Measurements from ENCODE around the gene RNF214.

DNA sequence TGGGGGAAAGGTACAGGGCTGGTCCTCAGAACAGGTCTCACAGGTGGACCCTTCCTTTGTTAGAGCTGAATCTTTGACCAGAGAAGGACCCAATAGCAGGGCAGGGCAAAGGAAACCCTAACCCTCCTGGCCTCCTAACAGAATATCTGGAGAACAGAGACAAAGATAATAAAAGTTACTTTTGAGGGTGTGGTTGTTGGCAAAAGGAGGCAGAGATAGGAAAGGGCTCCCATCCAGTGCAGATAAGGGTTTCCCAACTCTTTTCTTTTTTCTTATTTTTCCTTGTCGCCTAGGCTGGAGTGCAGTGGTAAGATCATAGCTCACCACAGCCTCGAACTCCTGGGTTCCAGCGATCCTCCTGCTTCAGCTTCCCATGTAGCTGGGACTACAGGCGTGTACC, 12.5 kb upstream of the RNF214 start:
- TF ChIP-seq, protein P1, sequence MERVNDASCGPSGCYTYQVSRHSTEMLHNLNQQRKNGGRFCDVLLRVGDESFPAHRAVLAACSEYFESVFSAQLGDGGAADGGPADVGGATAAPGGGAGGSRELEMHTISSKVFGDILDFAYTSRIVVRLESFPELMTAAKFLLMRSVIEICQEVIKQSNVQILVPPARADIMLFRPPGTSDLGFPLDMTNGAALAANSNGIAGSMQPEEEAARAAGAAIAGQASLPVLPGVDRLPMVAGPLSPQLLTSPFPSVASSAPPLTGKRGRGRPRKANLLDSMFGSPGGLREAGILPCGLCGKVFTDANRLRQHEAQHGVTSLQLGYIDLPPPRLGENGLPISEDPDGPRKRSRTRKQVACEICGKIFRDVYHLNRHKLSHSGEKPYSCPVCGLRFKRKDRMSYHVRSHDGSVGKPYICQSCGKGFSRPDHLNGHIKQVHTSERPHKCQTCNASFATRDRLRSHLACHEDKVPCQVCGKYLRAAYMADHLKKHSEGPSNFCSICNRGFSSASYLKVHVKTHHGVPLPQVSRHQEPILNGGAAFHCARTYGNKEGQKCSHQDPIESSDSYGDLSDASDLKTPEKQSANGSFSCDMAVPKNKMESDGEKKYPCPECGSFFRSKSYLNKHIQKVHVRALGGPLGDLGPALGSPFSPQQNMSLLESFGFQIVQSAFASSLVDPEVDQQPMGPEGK (CRISPR knock-in tag; IDR thresholded peaks at IDR 0.05; ENCODE audit: borderline replicate concordance) = no peak
- no peak for TF ChIP-seq ZFP3 (CRISPR knock-in tag; IDR thresholded peaks at IDR 0.05)
- no peak for TF ChIP-seq TCF4 (CRISPR knock-in tag; IDR thresholded peaks at IDR 0.05; ENCODE audit: borderline replicate concordance)
- TF ChIP-seq, protein P2, sequence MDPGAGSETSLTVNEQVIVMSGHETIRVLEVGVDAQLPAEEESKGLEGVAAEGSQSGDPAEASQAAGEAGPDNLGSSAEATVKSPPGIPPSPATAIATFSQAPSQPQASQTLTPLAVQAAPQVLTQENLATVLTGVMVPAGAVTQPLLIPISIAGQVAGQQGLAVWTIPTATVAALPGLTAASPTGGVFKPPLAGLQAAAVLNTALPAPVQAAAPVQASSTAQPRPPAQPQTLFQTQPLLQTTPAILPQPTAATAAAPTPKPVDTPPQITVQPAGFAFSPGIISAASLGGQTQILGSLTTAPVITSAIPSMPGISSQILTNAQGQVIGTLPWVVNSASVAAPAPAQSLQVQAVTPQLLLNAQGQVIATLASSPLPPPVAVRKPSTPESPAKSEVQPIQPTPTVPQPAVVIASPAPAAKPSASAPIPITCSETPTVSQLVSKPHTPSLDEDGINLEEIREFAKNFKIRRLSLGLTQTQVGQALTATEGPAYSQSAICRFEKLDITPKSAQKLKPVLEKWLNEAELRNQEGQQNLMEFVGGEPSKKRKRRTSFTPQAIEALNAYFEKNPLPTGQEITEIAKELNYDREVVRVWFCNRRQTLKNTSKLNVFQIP (CRISPR knock-in tag; IDR thresholded peaks at IDR 0.05; ENCODE audit: borderline replicate concordance, low read depth) = no peak
- TF ChIP-seq ZC3H10 (CRISPR knock-in tag; IDR thresholded peaks at IDR 0.05) = no peak
- no peak for TF ChIP-seq ZNF70 (CRISPR knock-in tag; IDR thresholded peaks at IDR 0.05)
- TF ChIP-seq ZFP30 (CRISPR knock-in tag; IDR thresholded peaks at IDR 0.05) = no peak
- no peak for TF ChIP-seq PPARA (CRISPR knock-in tag; IDR thresholded peaks at IDR 0.05; ENCODE audit: borderline replicate concordance)
- TF ChIP-seq TOX (CRISPR knock-in tag; IDR thresholded peaks at IDR 0.05; ENCODE audit: borderline replicate concordance) = no peak
- TF ChIP-seq, protein P3, sequence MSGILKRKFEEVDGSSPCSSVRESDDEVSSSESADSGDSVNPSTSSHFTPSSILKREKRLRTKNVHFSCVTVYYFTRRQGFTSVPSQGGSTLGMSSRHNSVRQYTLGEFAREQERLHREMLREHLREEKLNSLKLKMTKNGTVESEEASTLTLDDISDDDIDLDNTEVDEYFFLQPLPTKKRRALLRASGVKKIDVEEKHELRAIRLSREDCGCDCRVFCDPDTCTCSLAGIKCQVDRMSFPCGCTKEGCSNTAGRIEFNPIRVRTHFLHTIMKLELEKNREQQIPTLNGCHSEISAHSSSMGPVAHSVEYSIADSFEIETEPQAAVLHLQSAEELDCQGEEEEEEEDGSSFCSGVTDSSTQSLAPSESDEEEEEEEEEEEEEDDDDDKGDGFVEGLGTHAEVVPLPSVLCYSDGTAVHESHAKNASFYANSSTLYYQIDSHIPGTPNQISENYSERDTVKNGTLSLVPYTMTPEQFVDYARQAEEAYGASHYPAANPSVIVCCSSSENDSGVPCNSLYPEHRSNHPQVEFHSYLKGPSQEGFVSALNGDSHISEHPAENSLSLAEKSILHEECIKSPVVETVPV (CRISPR knock-in tag; IDR thresholded peaks at IDR 0.05) = no peak
- TF ChIP-seq ESRRG (CRISPR knock-in tag; IDR thresholded peaks at IDR 0.05) = no peak
- TF ChIP-seq ISL1 (CRISPR knock-in tag; IDR thresholded peaks at IDR 0.05) = no peak
- TF ChIP-seq, protein P4, sequence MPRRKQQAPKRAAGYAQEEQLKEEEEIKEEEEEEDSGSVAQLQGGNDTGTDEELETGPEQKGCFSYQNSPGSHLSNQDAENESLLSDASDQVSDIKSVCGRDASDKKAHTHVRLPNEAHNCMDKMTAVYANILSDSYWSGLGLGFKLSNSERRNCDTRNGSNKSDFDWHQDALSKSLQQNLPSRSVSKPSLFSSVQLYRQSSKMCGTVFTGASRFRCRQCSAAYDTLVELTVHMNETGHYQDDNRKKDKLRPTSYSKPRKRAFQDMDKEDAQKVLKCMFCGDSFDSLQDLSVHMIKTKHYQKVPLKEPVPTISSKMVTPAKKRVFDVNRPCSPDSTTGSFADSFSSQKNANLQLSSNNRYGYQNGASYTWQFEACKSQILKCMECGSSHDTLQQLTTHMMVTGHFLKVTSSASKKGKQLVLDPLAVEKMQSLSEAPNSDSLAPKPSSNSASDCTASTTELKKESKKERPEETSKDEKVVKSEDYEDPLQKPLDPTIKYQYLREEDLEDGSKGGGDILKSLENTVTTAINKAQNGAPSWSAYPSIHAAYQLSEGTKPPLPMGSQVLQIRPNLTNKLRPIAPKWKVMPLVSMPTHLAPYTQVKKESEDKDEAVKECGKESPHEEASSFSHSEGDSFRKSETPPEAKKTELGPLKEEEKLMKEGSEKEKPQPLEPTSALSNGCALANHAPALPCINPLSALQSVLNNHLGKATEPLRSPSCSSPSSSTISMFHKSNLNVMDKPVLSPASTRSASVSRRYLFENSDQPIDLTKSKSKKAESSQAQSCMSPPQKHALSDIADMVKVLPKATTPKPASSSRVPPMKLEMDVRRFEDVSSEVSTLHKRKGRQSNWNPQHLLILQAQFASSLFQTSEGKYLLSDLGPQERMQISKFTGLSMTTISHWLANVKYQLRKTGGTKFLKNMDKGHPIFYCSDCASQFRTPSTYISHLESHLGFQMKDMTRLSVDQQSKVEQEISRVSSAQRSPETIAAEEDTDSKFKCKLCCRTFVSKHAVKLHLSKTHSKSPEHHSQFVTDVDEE (CRISPR knock-in tag; IDR thresholded peaks at IDR 0.05) = no peak
- no peak for TF ChIP-seq CSDC2 (CRISPR knock-in tag; IDR thresholded peaks at IDR 0.05)

Measured in SK-N-SH treated with all-trans-retinoic acid at 6 μM for 48 hours (cell line).